Mesodermal cell (in vitro differentiated cells): Measurements from ENCODE around the gene IGSF8.
"Not testable (repeated sequence)": the region's sequence is repeated elsewhere in the genome, so short reads cannot be mapped to it uniquely, and the experiment has no call there.

Experiments
- H3K27ac ChIP-seq: 2 replicates; pipeline ENCODE4 v1.7.0; 2013; ENCODE audit warnings: mild to moderate bottlenecking, low read depth, low read length, moderate library complexity; ENCODE audit not compliant: severe bottlenecking
- H3K36me3 ChIP-seq: 2 replicates; pipeline ENCODE4 v1.7.1; 2013; ENCODE audit warnings: mild to moderate bottlenecking, low read length, moderate library complexity; ENCODE audit not compliant: control insufficient read depth, insufficient read depth
- H3K4me1 ChIP-seq: one replicate; pipeline ENCODE4 v1.7.1; 2013; ENCODE audit warnings: mild to moderate bottlenecking, low read length; ENCODE audit not compliant: insufficient read depth, control insufficient read depth, poor library complexity, severe bottlenecking
- H3K4me3 ChIP-seq: 2 replicates; pipeline ENCODE4 v1.7.0; 2013; ENCODE audit warnings: low read length, control low read depth, mild to moderate bottlenecking; ENCODE audit not compliant: insufficient read depth, poor library complexity, severe bottlenecking; ENCODE audit errors: extremely low read depth
- H3K9me3 ChIP-seq: 2 replicates; pipeline ENCODE4 v1.7.1; 2013; ENCODE audit warnings: mild to moderate bottlenecking, low read length, moderate library complexity; ENCODE audit not compliant: control insufficient read depth
- WGBS, 2 experiments: methylation state at CpG; one replicate each; pipeline ENCODE4 v1.1.5; 2013; ENCODE audit warnings: missing lambda C conversion rate in 2 of 2; ENCODE audit not compliant: insufficient coverage in 2 of 2; 5-methylcytosine and 5-hydroxymethylcytosine counted together

Gene IGSF8

DNA sequence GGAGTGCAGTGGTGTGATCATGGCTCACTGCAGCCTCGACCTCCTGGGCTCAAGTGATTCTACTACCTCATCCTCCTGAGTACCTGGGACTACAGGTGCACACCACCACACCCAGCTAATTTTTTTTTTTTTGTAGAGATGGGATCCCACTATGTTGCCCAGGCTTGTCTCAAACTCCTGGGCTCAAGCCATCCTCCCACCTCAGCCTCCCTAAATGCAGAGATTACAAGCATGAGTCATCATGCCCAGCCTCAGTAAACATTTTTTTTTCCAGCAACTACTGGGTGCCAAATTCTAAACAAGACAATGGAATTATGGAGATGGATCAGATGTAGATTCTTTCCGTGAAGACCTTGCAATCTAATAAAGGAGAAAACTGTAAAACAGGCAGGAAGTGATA lies 48.2 kb downstream of the IGSF8 start:
- not testable (repeated sequence) for H3K4me3 ChIP-seq, H3K36me3 ChIP-seq, H3K9me3 ChIP-seq, H3K4me1 ChIP-seq, H3K27ac ChIP-seq
- WGBS, 2 experiments, result 93 to 94% methylated on average over 1 of the region's 2 CpGs

DNA sequence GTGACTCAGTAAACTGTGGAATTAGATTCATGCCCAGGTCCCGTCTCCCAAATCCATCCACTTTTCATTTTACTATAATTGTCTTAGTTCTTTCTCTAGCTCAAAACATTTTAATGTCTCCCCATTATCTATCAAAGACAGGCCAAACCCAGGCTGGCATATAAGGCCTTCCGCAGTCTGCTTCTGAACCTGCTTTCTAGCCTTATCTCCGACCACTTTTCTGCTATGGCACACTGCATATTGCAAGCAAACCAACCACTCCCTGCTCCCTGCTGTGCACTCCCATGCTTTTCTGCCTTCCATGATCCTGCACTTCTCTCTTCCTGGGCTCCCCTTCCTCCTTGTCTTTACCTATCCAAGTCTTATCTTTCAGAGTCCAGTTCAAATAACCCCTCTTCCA lies 49.3 kb downstream of the IGSF8 start:
- H3K9me3 ChIP-seq, result no peaks in the 10 kb centered on the region
- H3K4me1 ChIP-seq, result peaks cover 7% of the 10 kb centered on the region
- H3K4me3 ChIP-seq, result no peak overlapping the region
- no peaks in the 10 kb centered on the region for H3K36me3 ChIP-seq
- 83 to 85% methylated on average over 3 of the region's 3 CpGs for WGBS, 2 experiments
- no peak overlapping the region for H3K27ac ChIP-seq

DNA sequence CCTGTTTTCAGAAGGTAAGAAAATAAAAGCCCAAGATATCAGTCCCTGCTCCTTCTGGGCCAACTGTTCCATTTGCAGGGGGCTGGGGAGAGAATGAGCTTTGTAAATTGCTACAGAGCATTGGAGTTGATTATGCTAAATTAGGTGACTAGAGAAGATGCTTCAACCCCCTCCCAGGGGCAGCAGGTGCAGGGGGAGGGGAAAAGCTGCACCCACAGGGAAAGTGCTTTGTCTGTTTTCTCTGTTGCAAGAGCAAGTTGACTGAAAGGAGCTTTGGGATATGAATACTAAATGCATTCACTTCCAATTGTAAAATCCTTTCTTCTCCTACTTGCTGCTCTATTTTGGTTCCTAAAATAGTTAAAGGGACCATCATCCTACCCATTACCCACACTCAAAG lies 50.1 kb downstream of the IGSF8 start:
- H3K27ac ChIP-seq, result no peak overlapping the region
- H3K4me1 ChIP-seq, result peaks cover 7% of the 10 kb centered on the region
- H3K4me3 ChIP-seq, result no peak overlapping the region
- no peaks in the 10 kb centered on the region for H3K9me3 ChIP-seq
- no peaks in the 10 kb centered on the region for H3K36me3 ChIP-seq

DNA sequence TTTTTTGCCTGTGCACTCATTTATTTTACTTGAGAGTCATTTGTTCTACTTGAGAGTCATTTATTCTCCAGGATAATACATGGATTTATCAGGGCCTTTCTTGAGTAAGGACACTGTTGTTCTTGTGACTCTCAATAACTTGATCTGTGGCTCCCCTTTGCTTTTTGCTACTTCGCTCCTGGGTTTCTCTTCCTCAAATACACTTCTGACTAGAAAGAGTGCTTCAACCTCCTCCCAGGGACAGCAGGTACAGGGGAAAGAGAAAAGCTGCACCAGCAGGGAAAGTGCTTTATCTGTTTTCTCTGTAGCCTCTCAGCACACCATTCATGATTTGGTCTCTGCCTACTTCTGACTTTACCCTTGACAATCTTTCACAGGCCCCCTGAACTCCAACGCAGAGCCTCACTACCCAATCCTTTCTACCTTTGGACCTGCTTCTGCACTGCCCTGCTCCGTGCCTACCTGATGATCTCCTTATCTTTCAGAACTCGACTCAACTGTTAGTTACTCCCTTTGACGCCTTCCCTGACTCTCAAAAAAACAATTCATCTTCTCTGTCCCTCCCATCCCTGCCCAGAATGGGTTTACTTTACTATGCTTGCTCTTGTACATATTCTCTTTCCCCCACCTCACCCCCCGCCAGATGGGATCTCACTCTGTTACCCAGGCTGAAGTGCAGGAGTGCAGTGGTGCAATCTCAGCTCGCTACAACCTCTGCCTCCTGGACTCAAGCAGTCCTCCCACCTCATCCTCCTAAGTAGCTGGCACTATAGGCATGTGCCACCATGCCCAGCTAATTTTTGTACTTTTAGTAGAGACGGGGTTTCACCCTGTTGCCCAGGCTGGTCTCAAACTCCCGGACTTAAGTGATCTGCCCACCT lies 51.1 kb downstream of the IGSF8 start:
- H3K4me3 ChIP-seq, result no peak overlapping the region
- peaks cover 7% of the 10 kb centered on the region for H3K4me1 ChIP-seq
- H3K9me3 ChIP-seq, result no peaks in the 10 kb centered on the region
- H3K36me3 ChIP-seq, result no peaks in the 10 kb centered on the region
- WGBS, 2 experiments, result 77 to 90% methylated on average over 6 to 9 of the region's 9 CpGs
- H3K27ac ChIP-seq, result no peak overlapping the region

DNA sequence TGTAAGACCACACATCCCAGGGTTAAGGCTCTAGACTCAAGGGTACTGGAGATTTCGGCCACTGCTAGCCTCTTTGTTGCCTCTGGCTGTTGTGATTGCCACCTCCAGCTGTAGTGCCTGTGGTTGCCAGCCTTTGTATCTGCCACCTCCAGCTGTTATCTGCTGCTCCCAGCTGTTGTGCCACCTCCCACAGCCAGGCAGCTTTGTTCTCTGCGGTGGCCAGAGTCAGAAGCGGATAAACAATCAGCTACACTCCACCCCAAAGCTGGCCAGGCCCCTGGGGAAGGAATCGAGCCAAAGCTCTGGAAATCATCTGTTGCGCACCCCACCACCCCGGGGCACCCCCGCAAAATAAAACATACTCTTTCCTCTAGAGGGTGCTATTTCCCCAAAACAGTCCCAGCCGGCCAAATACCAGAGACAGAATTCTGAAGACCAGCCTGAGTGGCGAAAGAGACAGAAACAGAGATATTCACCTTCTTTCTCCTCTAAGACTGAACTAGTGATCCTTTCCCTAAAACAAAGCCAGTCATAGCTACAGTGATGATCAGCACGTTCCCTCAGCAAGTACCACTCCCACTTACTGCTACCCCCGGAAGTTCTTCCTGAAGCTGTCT lies 51.8 kb downstream of the IGSF8 start:
- no peaks in the 10 kb centered on the region for H3K9me3 ChIP-seq

DNA sequence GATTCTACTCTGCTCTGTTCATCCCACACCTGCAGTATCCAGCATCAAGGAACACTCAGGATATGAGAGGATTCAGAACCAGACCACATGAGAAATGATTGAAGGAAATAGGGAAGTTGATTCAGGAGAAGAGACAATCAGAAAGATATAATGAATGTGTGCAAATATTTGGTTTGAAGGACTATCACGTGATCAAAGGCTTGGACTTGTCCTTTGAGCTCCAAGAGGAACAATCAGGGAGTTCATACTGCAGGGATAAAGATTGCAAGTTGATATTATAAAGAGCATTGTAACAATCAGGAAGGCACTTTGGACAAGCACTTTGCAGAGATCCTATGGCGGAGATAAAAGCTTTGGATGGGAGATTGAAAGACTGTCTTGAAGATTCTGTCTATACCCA lies 52.8 kb downstream of the IGSF8 start:
- 45 to 78% methylated on average over 1 to 2 of the region's 2 CpGs for WGBS, 2 experiments
- no peak overlapping the region for H3K4me3 ChIP-seq

More for the DNA sequence above, 51.8 kb downstream of the IGSF8 start:
- Histone ChIP-seq H3K4me1 (peaks cover 7% of the 10 kb centered on the region), H3K4me3 (no peak overlapping the region), H3K27ac (no peak overlapping the region), H3K36me3 (no peaks in the 10 kb centered on the region)
- WGBS, 2 experiments, result 11 to 18% methylated on average over 6 to 9 of the region's 11 CpGs

DNA sequence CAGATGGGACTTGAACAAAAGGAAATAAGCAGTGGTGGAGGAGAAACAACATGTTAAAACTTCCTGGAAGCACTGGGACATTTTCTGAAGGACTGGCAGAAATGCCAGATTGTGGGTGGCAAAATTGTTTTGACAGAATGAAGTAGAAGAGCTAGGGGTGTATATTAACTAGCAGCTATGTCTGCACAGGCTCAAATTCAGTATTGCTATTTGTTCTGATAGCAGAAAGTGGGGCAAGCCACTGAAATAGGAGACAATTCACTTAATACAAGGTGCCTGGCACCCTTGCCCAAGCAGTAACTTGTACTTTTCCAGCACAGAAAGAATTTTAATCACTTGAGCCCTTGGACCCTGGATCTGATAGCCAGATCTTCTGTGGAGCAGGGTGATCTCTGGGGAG lies 54.9 kb downstream of the IGSF8 start:
- Histone ChIP-seq H3K4me3 (no peak overlapping the region), H3K9me3 (no peaks in the 10 kb centered on the region), H3K27ac (no peak overlapping the region), H3K36me3 (no peaks in the 10 kb centered on the region), H3K4me1 (peaks cover 7% of the 10 kb centered on the region)

More for the DNA sequence above, 52.8 kb downstream of the IGSF8 start:
- H3K4me1 ChIP-seq, result peaks cover 7% of the 10 kb centered on the region
- no peak overlapping the region for H3K27ac ChIP-seq
- H3K9me3 ChIP-seq, result no peaks in the 10 kb centered on the region
- H3K36me3 ChIP-seq, result no peaks in the 10 kb centered on the region
